GM18502 (cell line): ENCODE results near the gene SF1.
"Not testable (repeated sequence)": the region's sequence is repeated elsewhere in the genome, so short reads cannot be mapped to it uniquely, and the experiment has no call there.

Experiments used
- ATAC-seq: cut with Tn5 transposase; IDR thresholded peaks from one replicate; pipeline ENCODE4 v1.9.1; 2021; ENCODE audit warnings: mild to moderate bottlenecking; ENCODE audit not compliant: unreplicated experiment, poor library complexity

Gene SF1

GRCh38 chr11:64778473-64779298 is at the start of gene SF1:
Gene SF1, minus strand, starts transcription at chr11:64778542. Its CDS starts 150 bp downstream, at chr11:64778392.
- peak; percentile 76 for ATAC-seq

GRCh38 chr11:64827451-64827839 is 49.1 kb upstream of the SF1 start:
- ATAC-seq, result no peak

GRCh38 chr11:64826578-64827450 is 48.5 kb upstream of the SF1 start:
- ATAC-seq, result no peak

GRCh38 chr11:64826062-64826461 is 47.7 kb upstream of the SF1 start:
- ATAC-seq, result no peak

GRCh38 chr11:64823568-64824119 is 45.3 kb upstream of the SF1 start:
- no peak for ATAC-seq

- ATAC-seq, result no peak
Measured at GRCh38 chr11:64817476-64817875, 39.1 kb upstream of the SF1 start.

- not testable (repeated sequence) for ATAC-seq
Measured at GRCh38 chr11:64815433-64815832, 37.1 kb upstream of the SF1 start.

- peak; percentile 58 for ATAC-seq
Measured at GRCh38 chr11:64814712-64815187, 36.4 kb upstream of the SF1 start.

- ATAC-seq, result no peak
Measured at GRCh38 chr11:64813826-64814225, 35.5 kb upstream of the SF1 start.

- ATAC-seq, result peak; percentile 3
Measured at GRCh38 chr11:64810891-64811272, 32.5 kb upstream of the SF1 start.

GRCh38 chr11:64810271-64810890 is 32.0 kb upstream of the SF1 start, which contains the start of gene MEN1:
Gene MEN1, minus strand, starts transcription at chr11:64810551. Its CDS starts 442 bp downstream, at chr11:64810109.
- peak; percentile 64 for ATAC-seq

- peak; percentile 9 for ATAC-seq
Measured at GRCh38 chr11:64809781-64810241, 31.5 kb upstream of the SF1 start.

- no peak for ATAC-seq
Measured at GRCh38 chr11:64805481-64805880, 27.1 kb upstream of the SF1 start.

- ATAC-seq, result no peak
Measured at GRCh38 chr11:64804346-64805210, 26.2 kb upstream of the SF1 start.

GRCh38 chr11:64803846-64804345 is 25.6 kb upstream of the SF1 start:
- no peak for ATAC-seq

GRCh38 chr11:64803158-64803845 is 25.0 kb upstream of the SF1 start, which contains the start of gene MAP4K2:
Gene MAP4K2, minus strand, starts transcription at chr11:64803214. Its CDS starts 65 bp downstream, at chr11:64803149.
- peak; percentile 70 for ATAC-seq

GRCh38 chr11:64802370-64803157 is 24.2 kb upstream of the SF1 start:
- ATAC-seq, result peak; percentile 26
